HG03432 (cell line): ENCODE results near the gene SMU1.

Experiments used
- ATAC-seq: cut with Tn5 transposase; IDR thresholded peaks from one replicate; pipeline ENCODE4 v1.9.1; 2021; ENCODE audit warnings: mild to moderate bottlenecking, moderate library complexity; ENCODE audit not compliant: unreplicated experiment

The SMU1 gene

GRCh38 chr9:33076046-33077004 is at the start of gene SMU1:
SMU1 (minus strand) TSS chr9:33076674; CDS start chr9:33076608, 66 bp downstream.
- peak; percentile 99 for ATAC-seq

DNA sequence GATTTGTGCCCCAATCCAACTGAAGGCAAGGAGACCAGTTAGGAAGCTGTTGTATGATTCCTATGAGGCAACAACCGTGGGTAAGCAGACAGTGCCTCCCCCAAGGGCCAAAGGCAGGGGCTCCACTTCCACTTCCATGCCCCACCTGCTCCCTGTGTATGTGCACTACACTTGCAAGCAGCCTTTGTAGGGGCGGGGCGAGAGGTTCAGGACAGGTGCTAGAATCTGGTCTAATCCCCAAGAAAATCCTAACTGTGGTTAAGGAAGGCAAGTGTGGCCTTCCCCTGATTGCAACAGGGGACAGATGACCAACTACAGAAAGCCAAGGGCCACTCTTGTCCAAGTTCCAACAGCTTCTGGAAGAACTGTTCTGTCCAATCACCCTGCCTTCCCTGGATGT is 49.0 kb upstream of the SMU1 start:
- ATAC-seq, result no peak

DNA sequence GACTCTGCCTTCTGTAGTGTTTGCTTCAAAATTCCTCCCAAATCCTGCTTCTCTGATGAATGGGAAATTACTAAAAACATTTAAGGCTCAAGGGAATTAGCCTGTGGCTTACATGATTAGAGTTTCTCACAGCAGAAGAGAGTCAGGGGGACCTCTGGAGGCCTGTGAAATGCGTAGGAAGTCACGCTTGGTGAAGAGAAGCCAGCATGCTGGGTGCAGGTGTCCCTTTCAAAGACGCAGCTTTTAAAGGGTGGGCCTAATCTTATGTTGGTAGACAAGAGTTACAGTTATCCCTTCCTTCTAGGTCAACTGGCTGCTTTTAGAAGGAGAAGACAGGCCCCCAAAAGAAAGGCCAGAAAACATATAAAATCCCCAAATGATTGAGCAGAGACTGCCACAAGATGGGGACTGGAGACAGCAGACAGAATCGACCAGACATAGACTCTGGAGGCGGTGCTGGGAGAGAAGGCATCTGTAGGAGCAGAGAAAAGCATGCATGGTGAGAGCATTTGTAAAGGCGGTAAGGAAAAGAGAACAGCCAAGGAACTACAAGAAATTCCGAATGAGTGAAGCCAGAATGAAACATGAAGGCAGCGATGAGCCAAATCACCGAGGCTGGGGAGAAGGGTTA is 48.4 kb upstream of the SMU1 start:
- no peak for ATAC-seq

GRCh38 chr9:33124046-33124445 is 47.6 kb upstream of the SMU1 start:
- ATAC-seq, result no peak

DNA sequence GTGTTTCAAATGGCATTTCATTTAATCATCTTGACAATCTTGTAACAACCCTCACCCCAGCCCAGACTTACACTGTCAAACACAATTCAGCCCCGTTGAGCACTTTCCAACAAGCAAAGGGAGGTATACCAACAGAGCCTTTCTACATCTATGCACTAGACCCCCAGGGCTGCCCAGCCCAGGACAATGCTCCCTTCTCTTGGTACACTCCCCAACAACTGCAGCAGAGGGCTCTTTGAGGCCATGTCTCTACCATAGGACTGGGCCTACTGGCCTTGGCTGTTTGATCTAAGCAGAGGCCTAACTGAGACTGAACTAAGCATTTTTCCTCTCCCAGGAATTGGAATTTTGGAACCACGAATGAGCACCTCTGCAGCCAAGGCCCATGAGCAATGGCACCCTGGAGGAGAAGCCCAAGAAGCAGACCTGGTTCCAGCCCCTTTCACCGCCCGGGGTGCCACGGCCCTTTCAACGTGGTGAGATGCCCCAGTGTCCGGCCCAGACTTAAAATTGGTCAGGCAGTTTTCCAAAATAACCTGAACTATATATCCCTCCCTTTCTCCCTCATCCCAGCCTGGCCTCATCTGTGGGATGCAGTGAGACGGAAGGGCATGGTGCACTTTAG is 47.0 kb upstream of the SMU1 start:
- ATAC-seq, result no peak

DNA sequence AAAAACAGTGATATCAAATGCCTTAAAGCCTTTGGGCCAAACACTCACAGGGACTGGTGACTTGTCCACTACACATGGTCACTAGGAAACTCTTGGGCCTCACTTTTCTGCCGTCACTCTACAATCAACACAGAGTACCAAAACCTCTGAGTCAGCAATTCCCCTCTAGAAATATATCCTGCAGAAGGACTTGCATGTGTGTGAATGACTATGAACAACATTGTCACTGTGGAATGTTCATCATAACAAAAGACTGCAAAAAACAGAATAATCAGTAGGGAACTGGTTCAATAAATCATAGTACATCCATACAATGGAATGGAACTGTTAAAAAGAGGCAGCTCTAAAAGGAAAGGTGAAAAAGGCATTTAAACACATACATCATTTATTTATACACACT is 44.1 kb upstream of the SMU1 start:
- no peak for ATAC-seq

DNA sequence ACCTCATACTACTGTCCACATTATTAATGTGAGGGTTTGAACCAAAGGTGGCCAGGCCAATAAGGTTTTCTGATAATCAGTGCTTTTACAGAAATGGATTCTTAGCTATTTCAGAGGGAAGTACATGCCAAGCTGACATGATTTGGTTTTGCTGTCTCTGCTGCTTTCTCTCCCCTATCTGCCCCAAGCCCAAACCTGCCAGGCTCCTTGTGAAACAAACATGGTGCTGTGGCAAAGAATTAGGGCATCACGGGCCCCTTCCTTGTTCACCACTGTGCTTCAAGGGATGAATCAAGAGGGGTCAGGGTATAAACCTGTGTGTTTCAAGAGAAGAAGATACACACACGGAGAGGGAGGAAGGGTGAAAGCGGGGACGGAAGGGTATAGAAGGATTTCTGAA is 41.3 kb upstream of the SMU1 start:
- no peak for ATAC-seq

DNA sequence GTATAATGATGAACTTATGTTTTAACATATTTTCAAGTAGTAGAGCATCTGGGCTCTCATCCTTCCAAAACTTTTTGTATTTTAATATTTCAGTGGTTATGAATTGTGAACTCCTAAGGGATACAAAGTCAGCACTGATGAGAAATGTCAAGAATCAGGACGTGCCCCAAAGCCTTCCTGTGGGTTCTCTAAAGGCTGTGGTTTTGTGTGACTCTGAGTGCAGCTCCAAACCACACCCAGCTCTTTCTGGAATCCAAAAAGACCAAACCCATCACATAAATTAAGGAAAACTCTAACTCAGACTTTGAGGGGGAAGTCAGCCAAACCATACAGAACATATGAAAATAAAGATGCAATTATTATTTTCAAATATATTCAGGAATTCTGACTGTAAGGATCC is 40.8 kb upstream of the SMU1 start:
- no peak for ATAC-seq

DNA sequence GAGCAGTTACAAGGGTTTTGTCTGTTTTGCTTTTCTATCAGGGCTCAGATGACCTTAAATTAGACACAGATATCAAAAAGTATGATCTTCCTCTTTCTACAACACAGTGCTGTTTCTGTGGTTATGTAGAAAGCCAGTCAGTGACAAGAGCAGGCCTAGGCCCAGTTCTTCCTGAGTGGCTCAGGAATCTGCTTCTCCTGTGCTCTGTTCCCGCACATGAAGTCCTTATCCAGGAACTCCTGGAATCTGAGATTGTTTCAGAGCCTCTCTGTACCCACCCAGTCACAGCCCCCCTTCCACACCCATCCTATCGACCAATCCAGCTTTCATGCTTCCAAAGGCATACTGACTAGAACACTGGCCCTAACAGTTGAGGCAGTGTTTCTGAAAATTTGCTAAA is 40.4 kb upstream of the SMU1 start:
- ATAC-seq, result no peak

DNA sequence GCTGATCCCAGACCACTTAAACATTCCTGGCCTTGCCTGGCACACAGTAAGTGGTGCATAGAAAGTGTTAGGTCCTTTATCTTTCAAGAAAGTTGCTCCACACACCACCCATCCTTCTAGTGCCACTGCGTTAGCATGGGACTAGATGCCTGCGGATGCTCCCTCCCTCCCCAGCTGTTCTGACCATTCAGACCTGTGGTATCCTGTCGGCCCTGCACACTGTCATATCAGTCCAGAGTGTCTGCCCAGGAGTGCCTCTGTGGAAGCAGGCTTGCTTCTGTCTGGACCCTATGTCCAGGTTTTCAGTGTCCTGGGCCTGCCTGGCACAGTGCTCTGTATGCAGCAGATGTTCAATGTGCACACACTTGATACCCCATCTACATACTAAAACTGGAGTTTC is 38.3 kb upstream of the SMU1 start:
- no peak for ATAC-seq

DNA sequence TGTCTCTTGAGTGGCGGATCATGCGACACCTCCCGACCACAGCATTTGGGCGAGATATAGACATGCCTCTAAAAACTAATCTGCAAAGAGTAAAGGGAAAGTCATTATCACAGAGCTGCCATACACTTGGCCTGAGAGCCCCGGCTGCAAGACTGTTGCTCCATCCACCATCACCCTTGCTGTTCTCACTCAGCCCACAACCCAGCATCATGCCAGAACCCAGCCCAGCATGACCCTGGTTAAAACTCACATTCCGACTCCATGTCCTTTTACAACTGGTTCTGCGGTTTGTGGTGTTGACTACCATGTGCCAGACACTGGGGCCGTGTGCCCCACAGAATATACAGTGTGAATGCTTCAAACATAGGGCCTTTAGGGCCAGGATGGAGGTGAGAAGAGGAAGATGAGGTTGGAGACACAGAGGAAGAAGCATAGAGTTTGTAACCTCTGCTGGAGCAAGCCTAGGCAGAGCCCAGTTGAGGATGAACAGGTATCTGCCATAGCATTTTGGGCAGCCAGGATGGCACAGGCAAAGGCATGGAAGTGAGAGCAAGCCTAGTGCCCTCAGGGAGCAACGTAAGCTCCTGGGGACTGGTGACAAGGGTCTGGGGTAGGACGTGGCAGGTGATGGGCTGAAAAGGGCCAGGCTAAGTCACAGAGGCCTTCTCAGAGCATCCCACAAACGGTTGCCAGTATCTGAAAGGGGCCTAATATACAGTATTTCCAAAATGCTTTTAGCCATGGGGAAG is 37.5 kb upstream of the SMU1 start:
- ATAC-seq, result no peak

DNA sequence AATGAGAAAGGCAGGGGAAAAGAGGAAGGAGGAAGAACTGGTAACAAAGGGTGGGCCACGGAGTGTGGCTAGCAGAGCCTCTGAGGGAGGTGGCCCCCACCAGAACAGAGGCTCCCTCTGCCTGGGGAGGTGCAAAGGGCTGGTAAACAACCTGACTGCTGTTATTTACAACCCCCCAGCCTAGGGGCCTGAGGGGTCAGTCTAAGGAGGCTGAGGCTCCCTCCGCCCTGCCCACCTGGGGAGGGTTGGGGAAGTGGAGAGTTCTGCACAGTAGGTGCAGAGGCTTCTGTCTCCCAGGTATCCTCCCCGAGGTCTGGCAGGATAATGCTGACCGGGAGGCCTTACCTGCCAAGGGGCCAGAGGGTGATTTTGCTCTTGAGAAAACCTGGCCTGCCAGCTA is 35.6 kb upstream of the SMU1 start:
- no peak for ATAC-seq

GRCh38 chr9:33111631-33112030 is 35.2 kb upstream of the SMU1 start:
- ATAC-seq, result no peak

DNA sequence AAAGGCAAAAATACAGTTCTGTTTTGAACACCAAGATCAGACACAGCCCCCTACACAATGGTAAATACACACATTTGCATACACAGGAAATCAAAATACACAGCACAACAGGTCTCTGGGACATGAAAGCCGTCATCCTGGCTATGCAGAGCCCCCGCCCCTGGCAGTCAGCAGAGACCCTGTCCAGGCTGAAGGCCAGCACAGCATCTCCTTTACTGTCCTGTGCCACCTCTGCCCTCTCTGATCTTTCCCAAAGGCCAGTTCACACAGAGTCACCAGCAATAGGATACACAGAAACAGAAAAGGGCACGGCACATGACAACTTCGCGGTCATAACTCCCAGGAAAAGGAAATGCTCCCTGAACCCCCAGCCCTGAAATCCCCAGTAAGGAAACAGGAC is 34.2 kb upstream of the SMU1 start:
- no peak for ATAC-seq

DNA sequence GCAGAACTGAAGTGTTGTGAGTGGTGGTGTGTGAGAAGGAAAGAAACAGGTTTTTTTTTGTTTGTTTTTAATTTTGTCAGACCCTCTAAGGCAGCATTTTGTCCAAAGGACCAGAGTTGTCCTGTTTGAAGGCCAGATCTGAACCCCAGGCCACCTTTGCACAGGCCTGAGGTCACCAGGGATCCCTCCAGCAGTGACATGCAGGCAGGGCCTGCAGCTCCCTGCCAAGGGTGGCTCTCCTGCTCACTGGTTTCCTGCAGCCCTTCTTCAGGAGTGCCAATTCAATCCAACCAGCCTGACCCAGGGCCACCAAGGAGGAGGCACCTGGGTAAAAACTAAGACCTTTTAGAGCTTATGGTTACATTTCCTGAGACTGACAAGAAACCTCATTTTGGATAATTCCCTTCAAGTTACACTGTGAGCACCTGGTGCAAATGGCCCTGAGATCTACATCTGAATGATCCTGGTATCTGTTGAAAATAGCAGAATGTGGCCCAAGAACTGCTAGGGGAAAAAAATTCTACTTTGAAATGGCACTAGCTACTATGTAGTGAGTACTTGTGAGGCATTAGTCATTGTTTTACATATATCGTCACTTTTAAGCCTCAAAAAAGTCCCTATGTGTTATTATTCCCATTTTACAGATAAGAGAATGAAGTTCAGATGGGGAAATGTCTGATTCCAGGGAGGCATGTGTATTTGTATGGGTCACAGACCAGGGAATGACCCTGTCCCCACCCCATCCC is 33.5 kb upstream of the SMU1 start:
- ATAC-seq, result no peak

- ATAC-seq, result no peak
These were observed 32.6 kb upstream of the SMU1 start for GRCh38 chr9:33109097-33109496.

GRCh38 chr9:33108472-33108871 is 32.0 kb upstream of the SMU1 start:
- ATAC-seq, result no peak

- ATAC-seq, result no peak
These were observed 31.3 kb upstream of the SMU1 start for GRCh38 chr9:33107762-33108161.

DNA sequence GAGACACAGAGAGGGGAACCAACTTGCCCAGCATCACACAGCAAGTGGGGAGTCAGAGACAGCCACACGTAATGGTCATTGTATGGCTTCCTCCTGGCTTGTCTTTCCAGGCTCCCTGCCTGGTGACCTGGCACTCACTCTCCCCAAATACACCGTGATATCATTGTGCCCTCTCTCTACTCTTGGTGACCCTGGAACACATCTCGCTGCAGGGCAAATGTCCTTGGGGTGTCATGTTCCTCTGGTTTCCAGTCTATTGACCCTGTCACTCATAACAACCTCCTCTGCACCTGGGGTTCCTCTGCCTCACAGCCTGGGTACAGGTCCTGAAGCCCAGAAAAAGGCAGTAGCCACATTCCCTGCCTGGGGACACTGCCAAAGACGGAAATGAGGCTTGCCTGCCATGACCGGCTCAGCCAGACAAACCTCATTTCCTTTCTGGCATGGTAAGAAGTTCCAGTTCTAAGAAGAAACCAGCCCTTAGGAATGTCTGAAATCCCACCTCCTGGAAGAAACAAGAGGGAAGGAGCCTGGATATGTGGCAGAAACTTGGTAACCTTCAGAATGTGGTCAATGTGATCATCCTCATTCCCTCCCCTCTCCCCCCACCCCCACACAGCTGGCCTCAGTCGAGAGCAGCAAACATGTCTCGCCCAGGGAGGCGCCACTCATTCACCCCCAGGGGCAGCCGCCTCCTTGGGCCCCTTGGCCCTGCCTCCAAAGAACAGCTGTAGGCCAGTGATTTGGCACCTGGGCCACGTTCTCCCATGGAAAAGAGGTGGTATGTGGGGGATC is 30.6 kb upstream of the SMU1 start:
- ATAC-seq, result no peak

DNA sequence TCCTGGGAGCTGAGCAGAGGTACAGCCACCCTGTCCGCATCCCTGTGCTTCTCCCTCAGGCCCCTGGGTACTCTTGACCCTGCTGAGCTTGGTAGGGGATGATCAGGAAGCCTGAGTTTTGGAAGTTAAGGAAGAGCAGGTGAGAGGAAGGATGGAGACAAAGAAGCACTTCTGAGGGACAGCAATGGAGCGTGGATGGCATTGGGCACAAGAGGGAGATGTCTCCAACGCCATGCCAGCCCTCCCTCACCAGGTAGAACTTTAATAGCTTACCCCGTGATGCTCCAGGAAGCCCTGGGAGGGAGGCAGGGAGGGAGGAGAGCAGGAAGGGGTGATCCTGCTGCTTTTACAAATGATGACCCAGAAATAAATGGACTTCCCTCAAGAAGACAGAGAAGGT is 29.9 kb upstream of the SMU1 start:
- ATAC-seq, result no peak
